GM18526 (cell line): ENCODE results near the gene LAMC3.

Experiments
- POLR2A ChIP-seq: IDR thresholded peaks from 3 replicates; pipeline ENCODE4 v1.6.1; 2011; ENCODE audit not compliant: insufficient read length; ENCODE audit errors: extremely low read depth

LAMC3 gene

DNA sequence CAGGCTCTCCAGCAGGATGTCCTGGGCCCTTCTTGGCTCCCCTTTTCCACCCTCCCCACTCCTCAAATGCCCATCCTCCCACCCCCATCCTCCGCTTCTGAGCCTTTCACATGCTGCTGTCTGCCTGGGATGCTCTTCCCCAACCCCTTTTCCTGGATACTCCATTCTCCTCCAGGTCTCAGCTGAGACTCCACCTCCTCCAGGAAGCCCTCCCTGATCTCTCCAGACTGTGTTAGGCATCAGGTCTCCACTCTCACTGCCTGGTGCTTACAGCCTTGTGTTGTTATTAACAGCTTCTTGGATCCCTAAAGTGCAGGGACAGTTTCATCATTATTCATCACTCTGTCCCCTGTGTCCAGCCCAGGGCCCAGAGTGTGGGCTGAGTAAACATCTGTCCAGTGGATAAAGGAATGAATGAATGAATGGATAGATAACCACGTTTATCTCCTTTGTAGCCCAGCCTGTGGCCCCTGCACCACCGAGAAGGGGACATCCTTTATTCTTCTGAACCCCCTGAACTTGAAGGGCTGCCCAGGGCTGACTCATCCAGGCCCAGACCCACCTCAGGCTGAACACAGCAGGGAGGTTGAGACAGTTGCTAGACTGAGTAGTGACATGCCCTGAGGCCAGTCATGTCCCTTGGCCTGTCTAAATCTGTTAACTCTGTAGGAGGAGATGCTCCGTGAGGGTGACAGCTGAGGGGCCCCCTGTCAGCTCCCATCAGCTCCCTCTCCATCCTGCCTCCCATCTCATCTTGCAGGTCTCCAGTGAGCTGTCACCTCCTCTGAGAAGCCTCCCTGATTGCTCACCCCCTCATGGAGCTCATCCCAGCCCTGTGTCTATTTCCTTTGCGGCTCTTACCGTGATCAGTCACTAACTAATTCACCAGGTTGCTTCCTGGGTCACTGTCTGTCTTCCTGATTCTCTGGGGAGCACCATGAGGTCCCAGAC, 14.6 kb upstream of the LAMC3 start:
- TF ChIP-seq POLR2A, result no peak

- no peak for TF ChIP-seq POLR2A
Observed at GRCh38 chr9:130995086-130996011, 13.6 kb upstream of the LAMC3 start.

- no peak for TF ChIP-seq POLR2A
Observed at GRCh38 chr9:130996205-130996604, 12.8 kb upstream of the LAMC3 start.

GRCh38 chr9:130996676-130997394, 12.1 kb upstream of the LAMC3 start:
- TF ChIP-seq POLR2A, result no peak

DNA sequence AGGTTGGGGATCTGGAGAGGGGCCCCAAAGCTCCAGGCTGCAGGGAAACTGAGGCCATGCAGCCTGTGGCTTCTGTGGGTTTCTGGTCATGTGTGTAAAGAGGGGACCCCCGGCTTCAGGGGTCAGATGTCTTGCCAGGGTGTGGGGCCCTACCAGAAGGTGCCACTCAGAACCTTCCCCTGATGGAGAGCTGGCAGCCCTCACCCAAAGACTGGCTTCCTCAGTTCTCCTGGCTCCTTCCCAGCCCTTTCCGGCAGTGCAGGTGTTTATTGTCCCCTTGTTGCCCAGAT, 11.6 kb upstream of the LAMC3 start:
- TF ChIP-seq POLR2A, result no peak

- no peak for TF ChIP-seq POLR2A
Observed at GRCh38 chr9:130997925-130998596, 10.9 kb upstream of the LAMC3 start.

- TF ChIP-seq POLR2A, result no peak
Observed at GRCh38 chr9:130998597-130999244, 10.3 kb upstream of the LAMC3 start.

DNA sequence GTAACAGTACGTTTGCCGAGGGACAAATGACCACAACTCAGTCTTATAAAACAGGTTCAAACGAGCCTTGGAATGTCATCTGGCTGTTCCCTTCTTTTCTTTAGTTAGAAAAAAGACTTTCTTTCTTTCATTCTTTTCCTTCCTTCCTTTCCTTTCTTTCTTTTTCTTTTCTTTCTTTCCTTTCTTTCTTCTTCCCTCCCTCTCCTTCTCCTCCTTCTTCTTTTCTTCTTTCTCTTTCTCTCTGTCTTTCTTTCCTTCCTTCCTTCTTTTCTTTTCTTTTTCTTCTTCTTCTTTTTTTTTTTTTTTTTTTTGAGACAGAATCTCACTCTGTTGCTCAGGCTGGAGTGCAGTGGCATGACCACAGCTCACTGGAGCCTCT, 9.7 kb upstream of the LAMC3 start:
- no peak for TF ChIP-seq POLR2A

DNA sequence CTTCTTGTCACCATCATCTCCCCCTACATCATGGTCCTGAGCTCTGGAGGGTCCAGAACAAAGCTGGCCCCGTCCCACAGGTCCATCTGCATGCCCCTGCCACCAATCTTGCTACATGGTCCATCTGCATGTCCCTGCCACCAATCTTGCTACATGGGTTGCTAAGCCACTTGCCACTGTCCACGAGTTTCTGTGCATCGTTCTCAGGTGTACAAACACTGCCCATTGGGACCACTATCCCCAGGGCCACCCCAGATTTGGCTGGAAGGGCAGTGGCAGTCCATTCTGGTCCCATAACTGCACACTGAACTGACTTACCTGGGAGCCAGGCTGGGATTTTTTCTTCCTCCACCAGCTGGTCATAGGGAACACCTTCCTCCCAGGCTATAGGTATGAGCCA, 8.0 kb upstream of the LAMC3 start:
- TF ChIP-seq POLR2A, result no peak

GRCh38 chr9:131001990-131002389, 7.0 kb upstream of the LAMC3 start:
- TF ChIP-seq POLR2A, result no peak

- TF ChIP-seq POLR2A, result no peak
Observed at GRCh38 chr9:131006601-131007000, 2.4 kb upstream of the LAMC3 start.

DNA sequence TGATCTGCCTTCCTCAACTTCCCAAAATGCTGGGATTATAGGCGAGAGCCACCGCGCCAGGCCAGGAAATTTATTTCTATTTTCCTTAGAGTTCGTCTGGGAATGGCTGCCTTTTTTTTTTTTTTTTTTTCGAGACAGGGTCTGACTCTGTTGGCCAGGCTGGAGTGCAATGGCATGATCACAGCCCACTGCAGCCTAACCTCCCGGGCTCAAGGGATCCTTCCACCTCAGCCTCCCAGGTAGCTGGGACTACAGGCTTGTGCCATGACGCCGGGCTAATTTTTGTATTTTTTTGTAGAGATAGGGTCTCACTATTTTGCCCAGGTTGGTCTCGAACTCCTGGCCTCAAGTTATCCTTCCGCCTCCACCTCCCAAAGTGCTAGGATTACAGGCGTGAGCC, 888 bp upstream of the LAMC3 start:
- no peak for TF ChIP-seq POLR2A

DNA sequence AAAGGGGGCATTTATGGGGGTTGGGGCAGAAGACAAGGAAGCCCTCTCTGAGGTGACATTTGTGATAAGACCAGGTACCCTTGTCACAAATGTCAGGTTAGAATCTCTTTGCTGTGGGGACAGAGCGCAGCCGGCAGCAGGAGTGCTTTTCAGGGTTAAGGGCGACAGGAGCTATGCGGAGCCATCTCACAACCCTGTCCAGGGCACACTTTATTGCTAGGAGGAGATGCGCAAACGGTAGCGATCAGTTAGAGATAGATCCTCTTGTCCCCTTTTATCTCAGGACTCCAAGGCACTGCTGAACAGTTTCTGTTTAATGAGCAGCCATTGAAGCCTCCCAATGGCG, 438 bp upstream of the LAMC3 start:
- no peak for TF ChIP-seq POLR2A

- TF ChIP-seq POLR2A, result no peak
Observed at GRCh38 chr9:131010482-131011273, 1.7 kb downstream of the LAMC3 start.
